GM19351 (cell line): Measurements from ENCODE around the gene PEDS1.
"Not testable (repeated sequence)": the region's sequence is repeated elsewhere in the genome, so short reads cannot be mapped to it uniquely, and the experiment has no call there.

Experiments
- ATAC-seq: cut with Tn5 transposase; IDR thresholded peaks from one replicate; pipeline ENCODE4 v1.9.1; 2021; ENCODE audit warnings: mild to moderate bottlenecking, moderate library complexity; ENCODE audit not compliant: unreplicated experiment

Gene PEDS1

DNA sequence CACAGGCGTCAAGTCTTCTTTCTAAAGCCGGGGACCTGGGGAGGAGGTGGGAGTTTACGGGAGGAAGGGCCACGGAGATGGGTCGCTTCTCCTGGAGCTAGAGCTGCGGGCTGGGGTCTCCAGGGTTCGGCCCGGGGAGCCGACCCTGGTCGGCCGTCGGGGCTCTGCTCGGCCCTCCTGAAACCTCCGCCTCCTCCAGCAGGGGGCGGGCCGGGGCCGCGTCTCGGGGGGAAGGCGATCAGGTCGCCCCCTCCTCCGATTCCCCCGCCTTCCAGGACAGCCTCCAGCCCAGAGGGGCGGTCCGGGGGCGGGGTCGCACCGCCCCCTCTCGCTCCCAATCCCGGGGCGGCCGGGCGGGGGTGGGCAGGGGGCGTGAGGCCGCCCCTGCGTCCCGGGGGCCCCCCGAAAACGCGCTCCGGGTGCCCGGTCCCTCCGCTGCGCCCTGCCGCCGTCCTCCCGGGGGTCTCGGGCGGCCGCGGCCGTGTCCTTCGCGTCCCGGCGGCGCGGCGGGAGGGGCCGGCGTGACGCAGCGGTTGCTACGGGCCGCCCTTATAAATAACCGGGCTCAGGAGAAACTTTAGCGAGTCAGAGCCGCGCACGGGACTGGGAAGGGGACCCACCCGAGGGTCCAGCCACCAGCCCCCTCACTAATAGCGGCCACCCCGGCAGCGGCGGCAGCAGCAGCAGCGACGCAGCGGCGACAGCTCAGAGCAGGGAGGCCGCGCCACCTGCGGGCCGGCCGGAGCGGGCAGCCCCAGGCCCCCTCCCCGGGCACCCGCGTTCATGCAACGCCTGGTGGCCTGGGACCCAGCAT, 36.9 kb upstream of the PEDS1 start, which contains the start of gene CEBPB:
Gene CEBPB, plus strand, starts transcription at position 580 of the 814 bp plus-strand sequence. Its CDS starts 204 bp downstream, at position 784.
- ATAC-seq: peak; percentile 47

GRCh38 chr20:50189681-50190250, 36.2 kb upstream of the PEDS1 start:
- ATAC-seq: no peak

- ATAC-seq: no peak
These were observed 35.6 kb upstream of the PEDS1 start for GRCh38 chr20:50188879-50189680.

DNA sequence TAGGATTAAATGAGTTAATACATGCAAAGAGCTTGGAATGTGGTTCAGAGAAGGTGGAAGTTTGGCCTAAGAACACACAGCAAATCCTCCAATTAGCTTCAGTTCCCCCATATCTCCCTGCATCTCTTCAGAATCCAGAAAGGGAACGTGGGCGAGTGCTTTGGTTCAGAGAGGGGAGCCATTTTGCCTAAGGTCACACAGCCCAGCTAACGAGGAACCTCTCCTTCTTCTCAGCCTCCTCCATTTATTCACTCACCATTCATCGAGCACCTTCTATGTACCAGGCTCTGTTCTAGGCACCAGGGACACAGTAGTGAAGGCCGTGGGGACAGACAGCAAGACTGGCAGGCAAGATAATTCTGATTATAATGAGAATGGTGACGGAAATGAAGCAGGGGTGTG, 34.8 kb upstream of the PEDS1 start:
- no peak for ATAC-seq

GRCh38 chr20:50187403-50188051, 34.0 kb upstream of the PEDS1 start:
- ATAC-seq: no peak

GRCh38 chr20:50186987-50187402, 33.5 kb upstream of the PEDS1 start:
- no peak for ATAC-seq

DNA sequence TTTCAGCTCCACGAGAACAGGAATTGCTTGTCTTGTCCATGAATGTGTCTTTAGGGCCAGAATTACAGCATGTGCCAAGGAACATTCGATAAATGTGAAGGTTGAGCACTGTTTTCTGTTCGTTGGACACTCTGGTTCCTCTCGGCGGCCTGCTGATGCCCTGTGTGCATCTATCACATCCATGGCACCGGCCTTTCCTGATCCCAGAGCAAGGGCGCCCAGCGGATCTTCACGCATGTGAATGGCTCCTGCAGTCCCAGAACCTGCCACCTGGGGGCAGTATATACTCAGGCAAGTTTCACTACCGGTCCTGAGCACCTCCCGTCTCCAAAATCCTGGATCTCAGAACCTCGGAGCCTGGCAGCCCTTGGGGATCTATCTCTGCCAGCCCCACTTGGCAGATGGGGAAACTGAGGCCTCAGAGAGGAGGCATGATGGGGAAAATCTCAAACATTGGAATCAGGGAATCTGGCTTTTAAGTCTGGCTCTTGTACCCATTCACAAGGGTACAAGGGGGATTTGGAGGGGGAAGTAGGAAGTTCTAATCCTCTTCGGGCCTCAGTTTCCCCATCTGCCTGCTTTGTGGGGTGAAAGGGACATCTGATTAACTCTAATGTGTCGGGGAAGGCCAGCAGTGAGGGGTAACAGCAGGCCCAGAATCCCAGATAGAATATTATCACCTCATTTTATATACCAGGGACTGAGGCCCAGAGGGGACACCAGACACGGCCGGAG, 32.8 kb upstream of the PEDS1 start:
- ATAC-seq: no peak

GRCh38 chr20:50185426-50185825, 31.9 kb upstream of the PEDS1 start:
- ATAC-seq: no peak

- no peak for ATAC-seq
These were observed 28.8 kb upstream of the PEDS1 start for GRCh38 chr20:50182346-50182745.

GRCh38 chr20:50181344-50181743, 27.8 kb upstream of the PEDS1 start:
- no peak for ATAC-seq

DNA sequence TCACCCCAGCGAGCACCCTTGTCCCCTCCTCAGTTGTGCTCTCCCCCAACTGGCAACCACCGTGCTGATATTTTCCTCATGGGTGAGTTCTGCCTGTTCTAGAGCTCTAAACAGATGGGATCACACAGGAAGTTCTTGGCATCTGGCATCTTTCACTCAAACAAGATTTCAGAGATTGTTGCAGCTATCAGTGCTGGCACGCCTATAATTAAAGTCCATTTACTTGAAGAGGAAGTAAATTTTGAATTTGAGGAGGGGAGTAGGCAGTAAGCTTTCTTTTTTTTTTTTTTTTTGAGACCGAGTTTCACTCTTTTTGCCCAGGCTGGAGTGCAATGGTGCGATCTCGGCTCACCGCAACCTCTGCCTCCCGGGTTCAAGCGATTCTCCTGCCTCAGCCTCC, 25.1 kb upstream of the PEDS1 start:
- ATAC-seq: not testable (repeated sequence)

- no peak for ATAC-seq
These were observed 22.7 kb upstream of the PEDS1 start for GRCh38 chr20:50175938-50176933.

GRCh38 chr20:50174456-50174855, 20.9 kb upstream of the PEDS1 start:
- no peak for ATAC-seq

GRCh38 chr20:50172347-50173013, 19.0 kb upstream of the PEDS1 start:
- ATAC-seq: no peak

GRCh38 chr20:50170549-50171220, 17.2 kb upstream of the PEDS1 start:
- ATAC-seq: no peak

DNA sequence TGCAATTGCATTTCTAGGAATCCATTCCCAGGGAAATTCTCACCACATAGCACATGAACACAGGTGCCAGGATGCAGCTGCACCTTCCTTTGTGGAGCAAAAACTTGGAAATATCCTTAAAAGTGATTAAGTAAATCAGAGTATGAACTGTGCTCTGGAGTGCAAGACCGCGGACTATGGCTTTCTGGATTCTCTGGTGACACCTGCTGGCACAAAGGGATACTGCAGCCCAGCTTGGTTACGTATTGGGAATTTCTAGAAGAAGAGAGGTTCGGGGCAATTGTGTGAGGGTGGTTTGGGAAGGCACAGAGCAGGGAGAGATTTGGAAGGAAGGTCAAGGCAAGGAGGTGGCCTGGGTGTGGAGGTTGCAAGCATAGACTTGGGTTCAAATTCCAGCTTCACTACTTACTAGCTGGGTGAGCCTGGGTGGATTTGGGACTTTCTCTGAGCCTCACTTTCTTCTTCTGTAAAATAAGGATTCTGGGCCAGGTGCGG, 15.9 kb upstream of the PEDS1 start:
- no peak for ATAC-seq

DNA sequence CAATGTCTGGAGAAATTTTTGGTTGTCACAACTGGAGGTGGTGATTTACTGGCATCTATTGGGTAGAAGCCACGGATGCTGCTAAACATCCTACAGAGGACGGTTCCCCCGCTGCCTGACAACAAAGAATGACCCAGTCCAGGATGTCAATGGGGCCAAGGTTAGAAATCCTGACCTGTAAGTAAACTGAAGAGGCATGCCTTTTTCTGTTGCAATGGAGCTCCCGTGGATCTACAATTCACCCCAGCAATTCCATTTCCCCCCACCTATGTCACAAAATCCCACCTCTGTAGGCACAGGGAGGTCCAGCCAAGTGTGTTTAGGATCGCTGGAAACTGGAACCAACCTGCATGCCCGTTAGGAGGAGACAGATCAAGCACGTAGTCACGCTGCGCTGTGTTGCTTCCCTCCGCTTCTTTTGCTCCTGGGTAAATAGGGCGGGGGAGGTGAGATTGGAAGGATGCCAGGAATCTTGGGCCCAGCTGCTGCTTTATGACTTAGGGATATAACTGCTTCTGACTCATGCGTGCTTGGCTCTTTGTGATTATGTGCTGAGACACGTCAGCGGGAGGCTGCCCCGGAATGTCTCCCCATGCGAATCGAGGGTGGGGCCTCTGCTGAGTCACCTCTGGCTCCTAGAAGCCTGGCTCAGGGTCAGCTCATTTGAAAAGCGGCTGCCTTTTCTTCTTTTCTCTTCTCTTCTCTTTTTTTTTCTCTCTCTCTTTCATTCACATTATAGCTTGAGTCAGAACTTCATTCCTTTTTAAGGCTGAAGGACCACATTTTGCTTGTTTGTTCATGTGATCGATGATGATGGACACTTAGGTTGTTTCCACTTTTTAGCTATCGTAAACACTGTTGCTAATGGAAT, 12.4 kb upstream of the PEDS1 start:
- ATAC-seq: peak; percentile 96
